HG03457 (cell line): Measurements from ENCODE around the gene NME2.

Experiments
- ATAC-seq: cut with Tn5 transposase; IDR thresholded peaks from one replicate; pipeline ENCODE4 v1.9.1; 2021; ENCODE audit warnings: moderate number of reproducible peaks; ENCODE audit not compliant: unreplicated experiment

NME2 gene

DNA sequence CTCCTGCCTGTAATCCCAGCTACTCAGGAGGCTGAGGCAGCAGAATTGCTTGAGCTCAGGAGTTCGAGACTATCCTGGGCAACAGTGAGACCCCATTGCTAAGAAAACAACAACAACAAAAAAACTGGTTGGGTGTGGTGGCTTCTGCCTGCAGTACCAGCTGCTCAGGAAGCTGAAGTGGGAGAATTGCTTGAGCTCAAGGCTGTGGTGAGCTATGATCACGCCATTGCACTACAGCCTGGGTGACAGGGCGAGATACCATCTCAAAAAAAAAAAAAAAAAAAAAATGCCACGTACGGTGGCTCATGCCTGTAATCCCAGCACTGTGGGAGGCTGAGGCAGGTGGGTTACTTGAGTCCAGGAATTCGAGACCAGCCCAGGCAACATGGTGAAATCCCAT is 34.1 kb downstream of the NME2 start:
- no peak for ATAC-seq

DNA sequence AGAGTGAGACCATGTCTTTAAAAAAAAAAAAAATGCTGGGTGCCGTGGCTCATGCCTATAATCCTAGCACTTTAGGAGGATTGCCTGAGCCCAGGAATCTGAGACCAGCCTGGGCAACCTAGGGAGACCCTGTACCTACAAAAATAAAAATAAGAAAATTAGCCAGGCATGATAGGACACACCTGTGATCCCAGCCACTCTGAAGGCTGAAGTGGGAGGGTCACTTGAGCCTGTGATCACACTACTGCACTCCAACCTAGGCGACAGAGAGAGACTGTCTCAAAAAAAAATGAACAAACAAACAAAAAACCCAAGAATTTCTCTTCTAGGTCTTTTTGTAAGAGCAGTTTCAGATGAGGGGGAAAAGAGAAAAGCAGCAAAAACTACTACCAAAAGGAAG is 34.6 kb downstream of the NME2 start:
- ATAC-seq: no peak

DNA sequence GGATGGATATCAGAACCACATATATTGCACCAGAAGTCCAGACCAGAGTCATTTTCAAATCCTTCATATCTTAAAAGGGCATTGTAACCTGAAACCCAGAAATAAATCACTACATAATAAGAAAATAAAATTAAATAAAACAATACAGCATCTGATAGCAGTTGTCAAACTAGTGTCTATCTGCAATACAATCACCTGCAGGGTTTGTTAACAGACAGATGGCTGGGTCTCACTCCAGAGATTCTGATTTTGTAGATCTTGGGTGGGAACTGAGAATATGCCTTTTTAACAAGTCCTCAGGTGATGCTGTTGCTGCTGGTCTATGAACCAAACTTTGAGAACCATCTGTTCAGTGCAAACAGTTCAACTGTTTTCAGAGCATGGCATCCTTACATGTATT is 37.6 kb downstream of the NME2 start:
- ATAC-seq: no peak

DNA sequence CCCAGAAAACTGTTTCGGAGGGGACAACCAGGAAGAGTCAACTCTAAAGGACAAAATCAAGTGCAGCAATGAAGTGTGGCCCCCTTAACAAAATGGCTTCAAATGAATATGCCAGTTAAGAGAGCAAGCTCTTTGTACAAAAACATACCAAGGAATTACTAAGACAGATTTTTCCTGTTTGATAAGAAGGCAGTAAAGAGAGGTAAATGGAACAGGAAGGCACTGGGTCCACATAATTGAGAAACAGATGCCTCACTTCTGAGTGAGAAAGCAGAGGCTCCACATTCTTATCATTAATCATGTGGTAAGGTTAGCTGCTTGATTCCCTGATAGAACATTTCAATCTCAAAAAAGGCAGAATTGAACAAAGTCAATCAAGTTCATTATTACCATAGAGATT is 48.7 kb downstream of the NME2 start:
- ATAC-seq: no peak

DNA sequence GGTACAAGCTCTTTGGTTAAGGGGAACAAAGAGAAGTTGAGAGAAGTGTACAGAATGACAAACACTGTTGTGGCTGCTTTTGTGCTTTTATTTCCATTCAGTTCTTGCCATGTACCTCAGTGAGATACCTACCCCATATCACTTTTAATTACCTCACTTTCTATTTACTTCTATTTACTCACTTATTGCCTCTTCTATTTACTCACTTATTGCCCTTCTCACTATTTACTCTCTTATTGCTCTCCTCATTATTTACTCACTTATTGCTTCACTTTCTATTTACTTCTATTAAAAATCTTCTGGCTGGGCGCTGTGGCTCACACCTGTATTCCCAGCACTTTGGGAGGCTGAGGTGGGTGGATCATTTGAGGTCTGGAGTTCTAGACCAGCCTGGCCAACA is 51.7 kb downstream of the NME2 start:
- no peak for ATAC-seq

- no peak for ATAC-seq
These were observed 55.1 kb downstream of the NME2 start for GRCh38 chr17:51221322-51221721.
